IMR-90 (cell line): ENCODE results near the gene GPATCH2L. TPM values are rescaled to one million over a fixed set of nuclear protein-coding genes. Genes with fewer than 3 reads are reported as not detected.

Experiments
- ATAC-seq: fragments of 200-7000 bp; cut with Tn5 transposase; 2 replicates; pipeline ENCODE4 v1.9.1; 2020; ENCODE audit warnings: low read depth, mild to moderate bottlenecking, moderate library complexity
- BruUV-seq: library from RNA; stranded (reverse); fragments of 400-500 nt; replicated peaks from 2 replicates; lab custom pipeline; 2021; lab: Mats Ljungman, UMichigan
- CTCF ChIA-PET: fragments of 300-600 bp; formaldehyde crosslinking; extraction: SDS; loops from one replicate; lab custom pipeline; 2021; ENCODE audit warnings: antibody characterized with exemption; lab: Yijun Ruan, JAX
- POLR2A ChIA-PET: fragments of 300-600 bp; sonication (Branson Sonifier 250); formaldehyde crosslinking; loops from one replicate; lab custom pipeline; 2022; ENCODE audit warnings: antibody characterized with exemption; ENCODE audit not compliant: unreplicated experiment; lab: Charles Lee
- DNase-seq: peaks from one replicate; pipeline ENCODE4 v3.0.0; 2013
- H2AFZ ChIP-seq: replicated peaks from 2 replicates; pipeline ENCODE3; 2013; ENCODE audit warnings: low read length, mild to moderate bottlenecking; ENCODE audit not compliant: poor library complexity
- H2AK5ac ChIP-seq: 2 replicates; pipeline ENCODE4 v1.6.1; 2013; ENCODE audit warnings: low read depth, low read length, inconsistent platforms
- H2AK9ac ChIP-seq: replicated peaks from 2 replicates; pipeline ENCODE3; 2013; ENCODE audit warnings: mild to moderate bottlenecking, low read depth, low read length, moderate library complexity; ENCODE audit not compliant: poor library complexity
- H2BK120ac ChIP-seq: 2 replicates; pipeline ENCODE4 v1.6.1; 2013; ENCODE audit warnings: low read depth, low read length, inconsistent platforms
- H2BK15ac ChIP-seq: 3 replicates; pipeline ENCODE4 v1.6.1; 2013; ENCODE audit warnings: low read depth, low read length, inconsistent platforms
- H2BK20ac ChIP-seq: 2 replicates; pipeline ENCODE4 v1.6.1; 2013; ENCODE audit warnings: low read depth, mild to moderate bottlenecking, inconsistent platforms, low read length, moderate library complexity
- H2BK5ac ChIP-seq: 2 replicates; pipeline ENCODE4 v1.6.1; 2013; ENCODE audit warnings: mild to moderate bottlenecking, low read depth, low read length, inconsistent platforms; ENCODE audit not compliant: poor library complexity, severe bottlenecking
- H3K14ac ChIP-seq: replicated peaks from 2 replicates; pipeline ENCODE4 v1.6.1; 2013; ENCODE audit warnings: low read depth, low read length, inconsistent platforms
- H3K18ac ChIP-seq: 2 replicates; pipeline ENCODE4 v1.6.1; 2013; ENCODE audit warnings: low read depth, low read length, control low read depth
- H3K23ac ChIP-seq: 2 replicates; pipeline ENCODE4 v1.6.1; 2013; ENCODE audit warnings: low read depth, low read length, inconsistent platforms
- H3K27ac ChIP-seq: 2 replicates; pipeline ENCODE4 v1.5.1; 2013; ENCODE audit warnings: mild to moderate bottlenecking, control low read depth, low read length; ENCODE audit not compliant: insufficient read depth
- H3K27me3 ChIP-seq: 2 replicates; pipeline ENCODE4 v1.6.1; 2013; ENCODE audit warnings: low read length; ENCODE audit not compliant: control insufficient read depth, insufficient read depth
- H3K36me3 ChIP-seq: 2 replicates; pipeline ENCODE4 v1.6.1; 2013; ENCODE audit warnings: low read length, mixed read lengths; ENCODE audit not compliant: control insufficient read depth, insufficient read depth
- H3K4ac ChIP-seq: 2 replicates; pipeline ENCODE4 v1.6.1; 2013; ENCODE audit warnings: low read depth, low read length, inconsistent platforms
- H3K4me1 ChIP-seq: 2 replicates; pipeline ENCODE4 v1.6.1; 2013; ENCODE audit warnings: low read length, mixed read lengths; ENCODE audit not compliant: control insufficient read depth, insufficient read depth
- H3K4me2 ChIP-seq: 2 replicates; pipeline ENCODE4 v1.6.1; 2013; ENCODE audit warnings: low read depth, mild to moderate bottlenecking, control low read depth, low read length, moderate library complexity
- H3K4me3 ChIP-seq: 2 replicates; pipeline ENCODE4 v1.5.1; 2013; ENCODE audit warnings: low read depth, mild to moderate bottlenecking, control low read depth, low read length, moderate library complexity; ENCODE audit not compliant: insufficient read depth
- H3K56ac ChIP-seq: 2 replicates; pipeline ENCODE4 v1.6.1; 2013; ENCODE audit warnings: low read length, inconsistent platforms; ENCODE audit not compliant: insufficient read depth; ENCODE audit errors: extremely low read depth
- H3K79me1 ChIP-seq, 2 experiments: 2 replicates each; pipeline ENCODE4 v1.6.1; 2013; ENCODE audit warnings: low read length in 2 of 2, inconsistent platforms in 1 of 2, low read depth in 1 of 2
- H3K9ac ChIP-seq: 2 replicates; pipeline ENCODE4 v1.6.1; 2013; ENCODE audit warnings: low read depth, low read length, control low read depth
- H3K9me1 ChIP-seq: 2 replicates; pipeline ENCODE4 v1.6.1; 2013; ENCODE audit warnings: low read length, inconsistent platforms; ENCODE audit not compliant: insufficient read depth
- H3K9me3 ChIP-seq: 2 replicates; pipeline ENCODE4 v1.6.1; 2013; ENCODE audit warnings: low read length; ENCODE audit not compliant: control insufficient read depth, insufficient read depth
- H4K20me1 ChIP-seq: 2 replicates; pipeline ENCODE4 v1.6.1; 2013; ENCODE audit warnings: low read length, inconsistent platforms; ENCODE audit not compliant: insufficient read depth
- H4K5ac ChIP-seq: 2 replicates; pipeline ENCODE4 v1.6.1; 2013; ENCODE audit warnings: mild to moderate bottlenecking, low read depth, low read length, control low read depth
- H4K8ac ChIP-seq, 2 experiments: 2 replicates each; pipeline ENCODE4 v1.6.1; 2013; ENCODE audit warnings: low read depth in 2 of 2, low read length in 2 of 2, control low read depth in 1 of 2, inconsistent platforms in 1 of 2
- H4K91ac ChIP-seq: 2 replicates; pipeline ENCODE4 v1.6.1; 2013; ENCODE audit warnings: low read depth, low read length, inconsistent platforms; ENCODE audit not compliant: insufficient read depth
- BHLHE40 ChIP-seq: fragments of 150-350 bp; IDR thresholded peaks from 2 replicates; pipeline ENCODE4 v1.6.1; 2016; ENCODE audit warnings: mild to moderate bottlenecking, low read depth, low read length
- CHD1 ChIP-seq: IDR thresholded peaks from 2 replicates; pipeline ENCODE4 v1.6.1; 2012; ENCODE audit warnings: low read depth, low read length, improper control_type of control experiment
- MAZ ChIP-seq: IDR thresholded peaks from 2 replicates; pipeline ENCODE4 v1.6.1; 2012; ENCODE audit warnings: low read depth, mild to moderate bottlenecking, low read length, improper control_type of control experiment, moderate library complexity, borderline replicate concordance
- MXI1 ChIP-seq: IDR thresholded peaks from 2 replicates; pipeline ENCODE4 v1.6.1; 2012; ENCODE audit warnings: low read depth, mild to moderate bottlenecking, low read length, moderate library complexity, borderline replicate concordance
- POLR2A ChIP-seq: IDR thresholded peaks from 2 replicates; pipeline ENCODE4 v1.6.1; 2012; ENCODE audit warnings: mild to moderate bottlenecking, low read depth, low read length
- RAD21 ChIP-seq: IDR thresholded peaks from 2 replicates; pipeline ENCODE4 v1.6.1; 2012; ENCODE audit warnings: low read length, improper control_type of control experiment
- RFX5 ChIP-seq: IDR thresholded peaks from 2 replicates; pipeline ENCODE4 v1.8.0; 2012; ENCODE audit warnings: low read depth, mild to moderate bottlenecking, low read length, moderate library complexity
- whole genome bisulfite sequencing, 2 experiments: methylation state at CpG; one replicate each; pipeline versions ENCODE4 v1.1.5 to v1.1.7; 2013; ENCODE audit warnings: missing lambda C conversion rate in 2 of 2; ENCODE audit not compliant: insufficient read length in 1 of 2; ENCODE audit errors: extremely low coverage in 2 of 2; 5-methylcytosine and 5-hydroxymethylcytosine counted together
- dilution Hi-C: fragments of 300-500 bp; cut with HindIII; formaldehyde crosslinking; loops from one replicate; pipeline ENCODE4 v1.14.3; 2018; ENCODE audit warnings: low sequenced_read_pairs; ENCODE audit not compliant: unreplicated experiment
- in situ Hi-C: fragments of 300-500 bp; cut with MboI; formaldehyde crosslinking; loops from 3 replicates; pipeline ENCODE4 v1.14.3; 2019; ENCODE audit warnings: low sequenced_read_pairs, inconsistent platforms, mixed read lengths
- intact Hi-C: fragments of 100-400 bp; cut with micrococcal nuclease; formaldehyde crosslinking; loops from 2 replicates; pipeline ENCODE4 v1.10.0; 2022
- polyA plus RNA-seq, 3 experiments: library from polyadenylated mRNA; depleted of rRNA; stranded (reverse); fragments of >200 nt; gene quantifications; 2 replicates each; pipeline ENCODE4 v1.2.3, GENCODE V29; 2012; ENCODE audit warnings: low replicate concordance in 1 of 3
- total RNA-seq: library from RNA; depleted of rRNA; stranded (reverse); fragments of >200 nt; gene quantifications from 2 replicates; pipeline ENCODE4 v1.2.3, GENCODE V29; 2012
- TF ChIP-seq, protein P1 (sequence below): conservative IDR thresholded peaks from 2 replicates; pipeline ENCODE4 v1.5.1; 2012; ENCODE audit warnings: mild to moderate bottlenecking, low read depth, low read length, improper control_type of control experiment

The GPATCH2L gene
- total and polyA plus RNA-seq, 2 of the 4 experiments (the other 2 are of a cell fraction) = 15.6 to 51.4 TPM

GRCh38 chr14:76232800-76233199 is 81.1 kb downstream of the GPATCH2L start:
- POLR2A ChIA-PET = no interaction called here

More at GRCh38 chr14:76232800-76233199, 81.1 kb downstream of the GPATCH2L start:
- no peak overlapping the region for H2BK5ac ChIP-seq
- H3K23ac ChIP-seq = no peak overlapping the region
- no peak overlapping the region for H2AK9ac ChIP-seq
- H2BK120ac ChIP-seq = no peak overlapping the region
- H4K8ac ChIP-seq = no peak overlapping the region
- H3K9ac ChIP-seq = no peak overlapping the region
- no peak overlapping the region for H3K4me2 ChIP-seq
- H3K36me3 ChIP-seq = no peaks in the 10 kb centered on the region
- H3K4ac ChIP-seq = no peak overlapping the region
- no peak overlapping the region for H2AK5ac ChIP-seq
- H3K56ac ChIP-seq = no peak overlapping the region
- no peak overlapping the region for H4K91ac ChIP-seq
- TF ChIP-seq POLR2A = no peak
- no peak for TF ChIP-seq MXI1
- TF ChIP-seq CHD1 = no peak
- no peak for TF ChIP-seq BHLHE40
- TF ChIP-seq RAD21 = no peak
- no peak for TF ChIP-seq MAZ
- TF ChIP-seq RFX5 = no peak
- TF ChIP-seq, protein P1, sequence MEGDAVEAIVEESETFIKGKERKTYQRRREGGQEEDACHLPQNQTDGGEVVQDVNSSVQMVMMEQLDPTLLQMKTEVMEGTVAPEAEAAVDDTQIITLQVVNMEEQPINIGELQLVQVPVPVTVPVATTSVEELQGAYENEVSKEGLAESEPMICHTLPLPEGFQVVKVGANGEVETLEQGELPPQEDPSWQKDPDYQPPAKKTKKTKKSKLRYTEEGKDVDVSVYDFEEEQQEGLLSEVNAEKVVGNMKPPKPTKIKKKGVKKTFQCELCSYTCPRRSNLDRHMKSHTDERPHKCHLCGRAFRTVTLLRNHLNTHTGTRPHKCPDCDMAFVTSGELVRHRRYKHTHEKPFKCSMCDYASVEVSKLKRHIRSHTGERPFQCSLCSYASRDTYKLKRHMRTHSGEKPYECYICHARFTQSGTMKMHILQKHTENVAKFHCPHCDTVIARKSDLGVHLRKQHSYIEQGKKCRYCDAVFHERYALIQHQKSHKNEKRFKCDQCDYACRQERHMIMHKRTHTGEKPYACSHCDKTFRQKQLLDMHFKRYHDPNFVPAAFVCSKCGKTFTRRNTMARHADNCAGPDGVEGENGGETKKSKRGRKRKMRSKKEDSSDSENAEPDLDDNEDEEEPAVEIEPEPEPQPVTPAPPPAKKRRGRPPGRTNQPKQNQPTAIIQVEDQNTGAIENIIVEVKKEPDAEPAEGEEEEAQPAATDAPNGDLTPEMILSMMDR = no peak
- H3K4me3 ChIP-seq = no peak overlapping the region
- no peak overlapping the region for H2BK15ac ChIP-seq
- H3K79me1 ChIP-seq = no peaks in the 10 kb centered on the region
- ATAC-seq (no peak), DNase-seq (no peak)
- no peaks in the 10 kb centered on the region for H3K27me3 ChIP-seq
- H3K9me1 ChIP-seq = no peaks in the 10 kb centered on the region
- intact Hi-C loops = no loop called here
- no peak overlapping the region for H2BK20ac ChIP-seq
- H3K4me1 ChIP-seq = peaks cover 2% of the 10 kb centered on the region
- 83% methylated on average over 1 of the region's 4 CpGs; no CpG with 5 or more reads in 1 of the 2 experiments for WGBS, 2 experiments
- no peak overlapping the region for H2AFZ ChIP-seq
- no peaks in the 10 kb centered on the region for H3K9me3 ChIP-seq
- in situ Hi-C loops = no loop called here
- BruUV-seq = no TSS peak
- H4K20me1 ChIP-seq = no peaks in the 10 kb centered on the region
- no peak overlapping the region for H3K18ac ChIP-seq
- H4K5ac ChIP-seq = no peak overlapping the region
- no peak overlapping the region for H3K14ac ChIP-seq
- CTCF ChIA-PET = no interaction called here
- dilution Hi-C loops = no loop called here
- H3K27ac ChIP-seq = no peak overlapping the region
